ENCODE data around the gene IQSEC1. TPM values are rescaled to one million over a fixed set of nuclear protein-coding genes. Genes with fewer than 3 reads are reported as not detected.

Gene IQSEC1
- total RNA-seq, 1 donor from 2014 or later = 148 TPM

- DNase-seq (ENCODE audit: low spot score in 2 of 2) = no peak
- Histone ChIP-seq H3K36me3 (no peaks in the 10 kb centered on the region), H3K4me1 (peaks cover 0 to 5% of the 10 kb centered on the region in 2 donors), H3K27ac (no peak overlapping the region), H3K4me3 (no peak overlapping the region), H3K27me3 (no peaks in the 10 kb centered on the region), H3K9me3 (no peaks in the 10 kb centered on the region)
- TF ChIP-seq CTCF (IDR thresholded peaks at IDR 0.05) = no peak
- intact Hi-C loops (cut with DNase I) = loop anchor here (10.0 kb wide), 1 partner anchor 94 kb away; no protein-coding TSS in a partner anchor
Measured at GRCh38 chr3:12988728-12989454, 84.3 kb downstream of the IQSEC1 start.

- TF ChIP-seq CTCF (IDR thresholded peaks at IDR 0.05) = no peak
- Histone ChIP-seq H3K4me3 (no peak overlapping the region), H3K4me1 (no peaks in the 10 kb centered on the region), H3K27ac (no peak overlapping the region), H3K9me3 (no peaks in the 10 kb centered on the region), H3K27me3 (no peaks in the 10 kb centered on the region), H3K36me3 (no peaks in the 10 kb centered on the region)
- intact Hi-C loops (cut with DNase I) = loop anchor here (10.0 kb wide), 1 partner anchor 93 kb away; no protein-coding TSS in a partner anchor
- DNase-seq (ENCODE audit: low spot score in 2 of 2) = no peak
Measured at GRCh38 chr3:12987602-12988001, 85.6 kb downstream of the IQSEC1 start.

- Histone ChIP-seq H3K27ac (no peak overlapping the region), H3K4me3 (no peak overlapping the region), H3K9me3 (no peaks in the 10 kb centered on the region), H3K36me3 (no peaks in the 10 kb centered on the region), H3K4me1 (no peaks in the 10 kb centered on the region), H3K27me3 (no peaks in the 10 kb centered on the region)
- no peak for TF ChIP-seq CTCF (IDR thresholded peaks at IDR 0.05)
- no peak for DNase-seq (ENCODE audit: low spot score in 2 of 2)
- intact Hi-C loops (cut with DNase I) = loop anchor here (10.0 kb wide), 1 partner anchor 92 kb away; no protein-coding TSS in a partner anchor
Measured at GRCh38 chr3:12986986-12987385, 86.2 kb downstream of the IQSEC1 start.

GRCh38 chr3:12986521-12986920 is 86.7 kb downstream of the IQSEC1 start:
- Histone ChIP-seq H3K4me3 (no peak overlapping the region), H3K27me3 (no peaks in the 10 kb centered on the region), H3K4me1 (no peaks in the 10 kb centered on the region), H3K36me3 (no peaks in the 10 kb centered on the region), H3K27ac (no peak overlapping the region), H3K9me3 (no peaks in the 10 kb centered on the region)
- no peak for TF ChIP-seq CTCF (IDR thresholded peaks at IDR 0.05)
- intact Hi-C loops (cut with DNase I) = loop anchor here (10.0 kb wide), 1 partner anchor 92 kb away; no protein-coding TSS in a partner anchor
- no peak for DNase-seq (ENCODE audit: low spot score in 2 of 2)

DNA sequence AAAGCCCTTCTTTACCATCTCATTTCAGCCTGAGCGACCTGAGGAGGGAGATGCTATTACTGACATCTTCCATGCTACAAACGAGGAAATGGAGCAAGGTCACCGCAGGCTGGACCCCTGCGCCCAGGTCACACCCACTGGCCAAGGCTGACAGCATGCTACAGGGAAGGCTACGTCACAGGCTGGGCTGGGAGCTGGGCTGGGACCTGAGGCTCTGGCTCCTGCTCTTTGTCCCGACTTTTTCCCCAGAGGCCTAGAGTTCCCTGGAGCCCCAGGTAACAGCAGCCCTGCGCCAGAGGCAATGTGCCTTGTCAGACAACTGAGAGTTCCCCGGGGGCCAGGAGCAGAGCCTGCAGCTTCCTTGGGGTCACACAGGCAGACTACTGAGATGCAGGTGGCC is 87.2 kb downstream of the IQSEC1 start:
- intact Hi-C loops (cut with DNase I) = loop anchor here (10.0 kb wide), 1 partner anchor 91 kb away; no protein-coding TSS in a partner anchor
- DNase-seq (ENCODE audit: low spot score in 2 of 2) = no peak
- no peaks in the 10 kb centered on the region for H3K27me3 ChIP-seq
- no peak for TF ChIP-seq CTCF (IDR thresholded peaks at IDR 0.05)
- no peaks in the 10 kb centered on the region for H3K36me3 ChIP-seq
- H3K27ac ChIP-seq = no peak overlapping the region
- H3K4me1 ChIP-seq = no peaks in the 10 kb centered on the region
- H3K4me3 ChIP-seq = no peak overlapping the region
- no peaks in the 10 kb centered on the region for H3K9me3 ChIP-seq
